GM19452 (cell line): ENCODE results near the gene KCNMA1.

ENCODE experiments used
- ATAC-seq: cut with Tn5 transposase; IDR thresholded peaks from one replicate; pipeline ENCODE4 v1.9.1; 2021; ENCODE audit not compliant: unreplicated experiment

The KCNMA1 gene

GRCh38 chr10:76942628-76943416 lies 694.8 kb downstream of the KCNMA1 start:
- ATAC-seq = no peak

- no peak for ATAC-seq
These were observed 697.6 kb downstream of the KCNMA1 start for GRCh38 chr10:76939933-76940468.

- no peak for ATAC-seq
These were observed 700.4 kb downstream of the KCNMA1 start for GRCh38 chr10:76937181-76937600.

GRCh38 chr10:76935941-76936613 lies 701.5 kb downstream of the KCNMA1 start:
- ATAC-seq = no peak

GRCh38 chr10:76928565-76928964 lies 709.0 kb downstream of the KCNMA1 start:
- ATAC-seq = no peak

- no peak for ATAC-seq
These were observed 711.8 kb downstream of the KCNMA1 start for GRCh38 chr10:76925636-76926405.

GRCh38 chr10:76922666-76923065 lies 714.9 kb downstream of the KCNMA1 start:
- ATAC-seq = no peak

GRCh38 chr10:76921383-76922010 lies 716.1 kb downstream of the KCNMA1 start:
- ATAC-seq = no peak

- ATAC-seq = no peak
These were observed 717.0 kb downstream of the KCNMA1 start for GRCh38 chr10:76920581-76920980.

GRCh38 chr10:76918106-76918505 lies 719.5 kb downstream of the KCNMA1 start:
- no peak for ATAC-seq

- ATAC-seq = no peak
These were observed 720.5 kb downstream of the KCNMA1 start for GRCh38 chr10:76917071-76917470.

- ATAC-seq = no peak
These were observed 721.1 kb downstream of the KCNMA1 start for GRCh38 chr10:76916536-76916935.

- no peak for ATAC-seq
These were observed 722.3 kb downstream of the KCNMA1 start for GRCh38 chr10:76915316-76915715.

- ATAC-seq = no peak
These were observed 726.4 kb downstream of the KCNMA1 start for GRCh38 chr10:76911184-76911583.

GRCh38 chr10:76910184-76910962 lies 727.2 kb downstream of the KCNMA1 start:
- no peak for ATAC-seq

GRCh38 chr10:76906256-76906655 lies 731.4 kb downstream of the KCNMA1 start:
- no peak for ATAC-seq

GRCh38 chr10:76905251-76905650 lies 732.4 kb downstream of the KCNMA1 start:
- no peak for ATAC-seq

- ATAC-seq = no peak
These were observed 734.1 kb downstream of the KCNMA1 start for GRCh38 chr10:76903387-76903945.

GRCh38 chr10:76902949-76903348 lies 734.7 kb downstream of the KCNMA1 start:
- no peak for ATAC-seq

- no peak for ATAC-seq
These were observed 735.9 kb downstream of the KCNMA1 start for GRCh38 chr10:76901701-76902100.
